HG03378 (cell line): ENCODE data around the gene SLC38A8.

Experiments
- ATAC-seq: cut with Tn5 transposase; IDR thresholded peaks from one replicate; pipeline ENCODE4 v1.9.1; 2021; ENCODE audit warnings: mild to moderate bottlenecking, moderate library complexity; ENCODE audit not compliant: unreplicated experiment

Gene SLC38A8

DNA sequence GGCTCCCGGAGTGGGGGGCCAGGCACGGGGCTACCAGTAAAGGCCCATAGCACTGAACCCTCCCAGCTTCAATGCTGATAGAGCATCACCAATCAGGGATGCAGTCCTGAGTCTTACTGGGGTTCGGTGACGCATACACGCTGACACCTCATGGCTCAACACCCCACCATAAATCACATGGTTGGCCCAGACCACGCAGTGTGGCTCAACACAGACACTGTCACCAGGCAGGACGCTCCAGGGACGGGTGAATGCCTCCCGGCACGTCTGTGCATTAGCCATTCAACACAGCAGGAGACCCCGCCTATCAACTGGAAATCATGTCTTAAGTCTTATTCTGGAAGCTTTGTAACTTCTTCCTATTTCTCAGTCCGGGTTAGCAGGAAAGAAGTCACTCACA lies 39.6 kb downstream of the SLC38A8 start:
- ATAC-seq: no peak

- no peak for ATAC-seq
Measured at GRCh38 chr16:84001726-84002125, 40.9 kb downstream of the SLC38A8 start.

- ATAC-seq: no peak
Measured at GRCh38 chr16:84000989-84001642, 41.5 kb downstream of the SLC38A8 start.

- no peak for ATAC-seq
Measured at GRCh38 chr16:83998091-83998490, 44.5 kb downstream of the SLC38A8 start.

GRCh38 chr16:83996481-83997252 lies 45.9 kb downstream of the SLC38A8 start:
- ATAC-seq: no peak

DNA sequence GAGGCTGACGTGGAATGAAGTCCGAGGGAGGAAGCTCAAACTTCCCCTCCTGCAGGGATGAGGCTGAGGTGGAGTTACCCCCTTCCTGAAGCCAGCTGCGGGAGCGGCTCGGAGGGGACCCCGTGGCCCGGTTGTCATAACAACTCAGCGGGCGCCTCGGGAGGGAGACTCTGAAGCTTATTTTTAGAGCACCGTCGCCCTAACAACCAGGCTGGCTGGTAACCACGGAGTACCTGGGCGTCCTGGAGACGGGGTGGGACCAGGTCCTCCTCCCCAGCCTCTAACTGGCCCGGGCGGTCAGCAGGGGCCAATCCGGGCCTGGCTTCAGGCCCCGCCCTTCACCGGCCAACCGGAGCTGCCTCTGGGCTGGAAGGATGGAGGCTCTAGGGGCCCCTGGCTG lies 46.8 kb downstream of the SLC38A8 start:
- no peak for ATAC-seq

- ATAC-seq: no peak
Measured at GRCh38 chr16:83994703-83995102, 47.9 kb downstream of the SLC38A8 start.

DNA sequence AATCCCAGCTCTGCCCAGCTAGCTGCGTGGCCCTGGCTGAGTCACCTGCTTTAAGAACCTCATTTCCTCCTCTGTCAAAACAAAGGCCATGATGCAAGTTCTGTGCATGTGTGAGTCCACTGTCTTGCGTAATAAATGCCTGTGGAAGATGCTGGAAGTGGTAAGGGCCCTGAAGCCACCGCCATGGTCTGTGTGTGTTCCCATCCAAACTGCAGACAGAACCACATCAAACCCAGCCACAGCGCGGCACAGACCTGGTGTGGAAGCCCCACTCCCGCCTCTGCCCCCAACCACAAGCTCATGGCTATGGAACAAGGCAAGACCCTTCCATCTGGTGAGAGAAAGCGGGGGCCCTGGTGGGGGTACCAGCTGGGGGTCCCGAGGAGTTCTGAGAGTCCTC lies 48.5 kb downstream of the SLC38A8 start:
- ATAC-seq: no peak

DNA sequence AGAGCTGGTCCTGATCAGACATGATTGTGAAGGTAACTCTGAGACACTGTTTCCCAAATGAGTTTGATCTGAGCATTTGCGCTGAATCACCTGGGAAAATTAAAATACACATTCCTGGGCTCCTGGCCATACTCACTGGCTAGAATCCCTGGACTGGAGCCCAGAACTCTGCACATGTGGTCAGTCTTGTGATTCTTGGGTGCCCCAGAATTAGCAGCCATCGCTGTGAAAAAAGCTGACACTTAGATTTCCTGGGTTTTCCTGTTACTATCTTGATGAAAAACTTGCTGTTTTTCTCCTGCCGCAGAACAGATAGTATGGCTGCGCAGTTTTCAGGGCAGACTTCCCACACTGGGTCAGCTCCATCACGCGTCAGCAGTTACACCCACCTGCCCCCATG lies 50.0 kb downstream of the SLC38A8 start:
- no peak for ATAC-seq

GRCh38 chr16:83990492-83990891 lies 52.1 kb downstream of the SLC38A8 start:
- no peak for ATAC-seq

DNA sequence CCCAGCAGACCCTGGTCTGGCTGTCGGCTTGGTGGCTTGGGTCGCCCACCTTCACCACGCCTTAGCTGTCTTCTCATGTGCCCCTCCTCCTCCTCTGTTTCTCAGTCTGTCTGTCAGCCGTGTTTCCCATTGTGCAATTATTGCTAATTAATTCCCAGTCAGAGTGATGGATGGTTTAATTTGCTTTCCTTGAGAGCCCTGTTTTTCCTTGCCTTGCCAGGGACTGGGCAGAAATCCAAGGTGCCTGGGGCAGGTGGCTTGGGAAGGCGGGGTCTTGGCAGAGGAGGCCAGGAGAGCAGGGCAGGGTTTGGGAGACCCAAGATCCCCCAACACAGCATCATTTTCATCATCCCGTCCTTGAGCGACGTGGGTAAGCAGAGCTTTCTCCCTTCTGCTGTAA lies 53.3 kb downstream of the SLC38A8 start:
- no peak for ATAC-seq

- ATAC-seq: no peak
Measured at GRCh38 chr16:83983491-83983890, 59.1 kb downstream of the SLC38A8 start.

- ATAC-seq: no peak
Measured at GRCh38 chr16:83981799-83982198, 60.8 kb downstream of the SLC38A8 start.

GRCh38 chr16:83980794-83981193 lies 61.8 kb downstream of the SLC38A8 start:
- no peak for ATAC-seq

- no peak for ATAC-seq
Measured at GRCh38 chr16:83979441-83979840, 63.2 kb downstream of the SLC38A8 start.

DNA sequence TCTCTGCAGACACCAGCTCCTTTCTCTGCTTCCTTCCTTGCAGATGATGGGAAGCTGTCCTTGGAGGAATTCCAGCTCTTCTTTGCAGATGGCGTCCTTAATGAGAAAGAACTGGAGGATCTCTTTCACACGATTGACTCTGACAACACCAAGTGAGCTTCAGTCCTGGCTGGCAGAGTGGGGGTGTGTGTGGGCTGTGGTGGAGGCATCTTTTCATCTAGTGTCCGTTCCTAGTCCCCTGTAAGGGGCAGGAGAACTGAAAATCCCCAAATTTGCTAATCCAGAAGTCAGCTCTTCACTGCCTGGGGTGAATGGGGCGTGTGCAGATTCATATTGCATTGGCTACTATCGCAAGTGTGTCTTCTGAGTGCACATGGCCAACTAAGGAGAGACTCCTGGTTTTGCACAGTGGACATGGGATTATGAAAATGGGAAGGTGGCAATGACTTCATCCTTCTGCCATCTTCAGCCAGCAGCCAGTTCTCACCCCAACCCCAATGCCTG lies 64.1 kb downstream of the SLC38A8 start:
- ATAC-seq: no peak

DNA sequence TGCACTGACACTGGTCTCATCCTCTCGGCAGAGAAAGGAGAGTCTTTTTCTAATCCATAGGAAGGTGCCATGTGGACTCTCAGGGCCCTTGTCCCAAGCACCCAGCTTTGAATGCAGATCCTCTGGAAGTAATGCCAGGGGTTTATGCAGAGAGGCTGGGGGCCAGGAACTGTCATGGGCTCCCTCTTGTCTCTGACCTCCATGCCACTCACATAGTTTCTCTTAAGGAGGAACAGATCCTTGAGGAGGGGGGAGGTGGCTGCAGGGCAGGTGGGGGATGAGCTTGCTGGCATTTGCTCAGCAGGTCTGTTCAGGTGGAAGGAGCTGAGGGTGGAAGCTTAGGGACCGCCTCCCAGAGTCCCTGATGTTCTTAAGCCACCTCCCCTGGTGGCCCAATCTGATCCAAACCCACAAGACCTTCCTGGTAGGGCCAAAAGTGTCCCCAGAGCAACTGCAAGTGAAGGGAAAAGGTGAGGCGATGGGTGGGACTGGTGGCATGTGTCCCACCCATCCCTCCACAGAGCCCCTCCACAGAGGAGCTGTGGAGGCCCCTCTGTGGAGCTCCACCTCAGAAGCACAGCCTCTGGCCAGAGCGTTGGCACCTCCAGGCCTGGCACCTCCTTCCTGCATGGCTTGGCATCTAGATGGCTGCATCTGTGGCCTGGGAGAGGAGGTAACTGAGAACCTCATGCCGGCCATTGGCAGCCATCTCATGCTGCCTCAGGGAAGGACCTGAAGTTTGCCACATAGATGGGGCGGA lies 65.4 kb downstream of the SLC38A8 start:
- ATAC-seq: no peak

DNA sequence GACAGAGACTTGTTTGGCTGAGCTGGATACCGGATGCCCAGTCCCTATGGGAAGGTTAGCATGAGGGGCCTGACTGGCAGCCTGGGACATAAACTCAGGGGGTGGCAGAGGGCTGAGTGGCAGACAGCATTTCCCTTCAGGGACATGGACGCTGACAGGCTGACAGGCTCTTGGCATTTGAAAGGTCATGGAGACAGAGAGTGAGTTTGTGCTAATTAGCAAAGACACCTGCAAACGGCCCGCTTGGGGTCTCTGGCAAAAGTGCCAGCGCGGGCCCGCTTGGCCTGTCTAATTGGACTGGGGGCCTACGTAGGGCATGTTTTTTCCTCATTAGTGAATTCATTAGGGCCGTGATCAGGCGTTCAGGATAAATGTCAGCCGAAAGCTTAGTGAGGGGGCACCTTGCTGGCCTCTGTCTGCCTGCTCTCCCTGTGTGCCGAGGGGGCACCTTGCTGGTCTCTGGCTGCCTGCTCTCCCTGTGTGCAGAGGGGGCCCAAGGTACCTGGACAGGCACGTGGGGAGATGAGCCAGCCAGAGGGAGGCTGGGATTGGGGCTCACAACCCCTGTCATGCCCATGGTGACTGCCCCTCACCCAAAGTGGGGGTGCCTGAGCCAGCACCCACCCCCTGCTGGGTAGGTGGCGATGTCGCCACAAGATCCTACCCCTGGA lies 66.9 kb downstream of the SLC38A8 start:
- no peak for ATAC-seq

GRCh38 chr16:83974475-83974874 lies 68.1 kb downstream of the SLC38A8 start:
- no peak for ATAC-seq

GRCh38 chr16:83973581-83974385 lies 68.8 kb downstream of the SLC38A8 start:
- ATAC-seq: no peak
